ENCODE data around the gene LAIR1.
"Not testable (repeated sequence)": the region's sequence is repeated elsewhere in the genome, so short reads cannot be mapped to it uniquely, and the experiment has no call there.

The LAIR1 gene

GRCh38 chr19:54324071-54324470, 40.7 kb downstream of the LAIR1 start:
- Mint-ChIP-seq H3K4me1 (peaks cover 28% of the 10 kb centered on the region), H3K27me3 (peaks cover 6% of the 10 kb centered on the region), H3K4me3 (no peak overlapping the region), H3K27ac (no peak overlapping the region), H3K36me3 (ENCODE audit: low read depth) (no peaks in the 10 kb centered on the region), H3K9me3 (peaks cover 10% of the 10 kb centered on the region)
- DNase-seq (no peak), ATAC-seq (no peak)

- not testable (repeated sequence) for H3K9me3 Mint-ChIP-seq; ATAC-seq; H3K4me3 Mint-ChIP-seq; H3K27ac Mint-ChIP-seq; H3K27me3 Mint-ChIP-seq; DNase-seq; H3K36me3 Mint-ChIP-seq (ENCODE audit: low read depth)
- peaks cover 19% of the 10 kb centered on the region for H3K4me1 Mint-ChIP-seq
Measured at GRCh38 chr19:54322934-54323333, 41.8 kb downstream of the LAIR1 start.

GRCh38 chr19:54322295-54322694, 42.4 kb downstream of the LAIR1 start:
- peaks cover 16% of the 10 kb centered on the region for H3K4me1 Mint-ChIP-seq
- H3K36me3 Mint-ChIP-seq (ENCODE audit: low read depth); H3K27me3 Mint-ChIP-seq; H3K4me3 Mint-ChIP-seq; ATAC-seq; DNase-seq; H3K9me3 Mint-ChIP-seq; H3K27ac Mint-ChIP-seq: not testable (repeated sequence)

- Mint-ChIP-seq H3K27ac (no peak overlapping the region), H3K36me3 (ENCODE audit: low read depth) (no peaks in the 10 kb centered on the region), H3K27me3 (peaks cover 9% of the 10 kb centered on the region), H3K4me3 (no peak overlapping the region), H3K4me1 (peaks cover 2% of the 10 kb centered on the region), H3K9me3 (no peaks in the 10 kb centered on the region)
- DNase-seq (no peak), ATAC-seq (no peak)
Measured at GRCh38 chr19:54319892-54320670, 44.6 kb downstream of the LAIR1 start.

- H3K4me3 Mint-ChIP-seq: no peak overlapping the region
- no peaks in the 10 kb centered on the region for H3K9me3 Mint-ChIP-seq
- ATAC-seq (no peak), DNase-seq (no peak)
- peaks cover 4% of the 10 kb centered on the region for H3K27me3 Mint-ChIP-seq
- H3K4me1 Mint-ChIP-seq: no peaks in the 10 kb centered on the region
- no peaks in the 10 kb centered on the region for H3K36me3 Mint-ChIP-seq (ENCODE audit: low read depth)
- no peak overlapping the region for H3K27ac Mint-ChIP-seq
Measured at GRCh38 chr19:54319049-54319448, 45.7 kb downstream of the LAIR1 start.

GRCh38 chr19:54317965-54318240, 46.8 kb downstream of the LAIR1 start:
- ATAC-seq: no peak
- Mint-ChIP-seq H3K36me3 (ENCODE audit: low read depth) (no peaks in the 10 kb centered on the region), H3K27me3 (peaks cover 9% of the 10 kb centered on the region), H3K27ac (no peak overlapping the region), H3K4me1 (no peaks in the 10 kb centered on the region), H3K9me3 (no peaks in the 10 kb centered on the region), H3K4me3 (no peak overlapping the region)
- DNase-seq: no peak

- no peaks in the 10 kb centered on the region for H3K4me1 Mint-ChIP-seq
- DNase-seq (no peak), ATAC-seq (no peak)
- no peak overlapping the region for H3K4me3 Mint-ChIP-seq
- no peaks in the 10 kb centered on the region for H3K36me3 Mint-ChIP-seq (ENCODE audit: low read depth)
- peak overlapping the region; percentile 41 for H3K27ac Mint-ChIP-seq
- no peaks in the 10 kb centered on the region for H3K9me3 Mint-ChIP-seq
- H3K27me3 Mint-ChIP-seq: peaks cover 14% of the 10 kb centered on the region
Measured at GRCh38 chr19:54317108-54317964, 47.4 kb downstream of the LAIR1 start.

- no peaks in the 10 kb centered on the region for H3K9me3 Mint-ChIP-seq
- ATAC-seq (no peak), DNase-seq (no peak)
- H3K27ac Mint-ChIP-seq: no peak overlapping the region
- no peak overlapping the region for H3K4me3 Mint-ChIP-seq
- no peaks in the 10 kb centered on the region for H3K4me1 Mint-ChIP-seq
- peaks cover 16% of the 10 kb centered on the region for H3K27me3 Mint-ChIP-seq
- H3K36me3 Mint-ChIP-seq (ENCODE audit: low read depth): no peaks in the 10 kb centered on the region
Measured at GRCh38 chr19:54316746-54317107, 48.0 kb downstream of the LAIR1 start.

GRCh38 chr19:54315956-54316355, 48.8 kb downstream of the LAIR1 start:
- H3K9me3 Mint-ChIP-seq: no peaks in the 10 kb centered on the region
- no peak overlapping the region for H3K27ac Mint-ChIP-seq
- DNase-seq (no peak), ATAC-seq (no peak)
- no peaks in the 10 kb centered on the region for H3K36me3 Mint-ChIP-seq (ENCODE audit: low read depth)
- H3K27me3 Mint-ChIP-seq: peaks cover 19% of the 10 kb centered on the region
- H3K4me1 Mint-ChIP-seq: no peaks in the 10 kb centered on the region
- H3K4me3 Mint-ChIP-seq: no peak overlapping the region

GRCh38 chr19:54312436-54313377, 52.0 kb downstream of the LAIR1 start, which contains the start of gene LILRA5:
LILRA5 (minus strand) TSS chr19:54313166; CDS start chr19:54313019, 147 bp downstream.
- no peak for DNase-seq
- Mint-ChIP-seq H3K4me1 (no peaks in the 10 kb centered on the region), H3K27ac (no peak within 1 kb of the TSS), H3K9me3 (no peaks in the 10 kb centered on the region), H3K4me3 (no peak within 1 kb of the TSS), H3K27me3 (peaks cover 19% of the 10 kb centered on the region), H3K36me3 (ENCODE audit: low read depth) (no peaks in the 10 kb centered on the region)
- no peak for ATAC-seq

GRCh38 chr19:54312011-54312410, 52.7 kb downstream of the LAIR1 start:
- Mint-ChIP-seq H3K4me3 (no peak overlapping the region), H3K27ac (no peak overlapping the region), H3K27me3 (peaks cover 19% of the 10 kb centered on the region), H3K4me1 (no peaks in the 10 kb centered on the region), H3K36me3 (ENCODE audit: low read depth) (no peaks in the 10 kb centered on the region), H3K9me3 (no peaks in the 10 kb centered on the region)
- DNase-seq: no peak
- no peak for ATAC-seq

- Mint-ChIP-seq H3K36me3 (ENCODE audit: low read depth) (no peaks in the 10 kb centered on the region), H3K4me3 (no peak overlapping the region), H3K9me3 (no peaks in the 10 kb centered on the region), H3K27ac (no peak overlapping the region), H3K4me1 (no peaks in the 10 kb centered on the region), H3K27me3 (peaks cover 22% of the 10 kb centered on the region)
- ATAC-seq (no peak), DNase-seq (no peak)
Measured at GRCh38 chr19:54311486-54311885, 53.2 kb downstream of the LAIR1 start.

- Mint-ChIP-seq H3K4me3 (no peak overlapping the region), H3K27me3 (peaks cover 18% of the 10 kb centered on the region), H3K4me1 (no peaks in the 10 kb centered on the region), H3K27ac (no peak overlapping the region), H3K36me3 (ENCODE audit: low read depth) (no peaks in the 10 kb centered on the region), H3K9me3 (no peaks in the 10 kb centered on the region)
- DNase-seq (no peak), ATAC-seq (no peak)
Measured at GRCh38 chr19:54310543-54310942, 54.2 kb downstream of the LAIR1 start.

GRCh38 chr19:54309811-54310210, 54.9 kb downstream of the LAIR1 start:
- H3K27ac Mint-ChIP-seq: no peak overlapping the region
- no peaks in the 10 kb centered on the region for H3K36me3 Mint-ChIP-seq (ENCODE audit: low read depth)
- H3K4me1 Mint-ChIP-seq: peaks cover 3% of the 10 kb centered on the region
- no peak overlapping the region for H3K4me3 Mint-ChIP-seq
- no peaks in the 10 kb centered on the region for H3K9me3 Mint-ChIP-seq
- H3K27me3 Mint-ChIP-seq: peaks cover 20% of the 10 kb centered on the region
- DNase-seq (no peak), ATAC-seq (no peak)

All from activated naive CD8-positive, alpha-beta T cell treated with anti-CD3 and anti-CD28 coated beads, Interleukin-2, amount 50 U/mL, for 24 hours (primary cell).